Measurements from ENCODE around the gene PRAMEF25.
"Not testable (repeated sequence)": the region's sequence is repeated elsewhere in the genome, so short reads cannot be mapped to it uniquely, and the experiment has no call there.

Gene PRAMEF25

DNA sequence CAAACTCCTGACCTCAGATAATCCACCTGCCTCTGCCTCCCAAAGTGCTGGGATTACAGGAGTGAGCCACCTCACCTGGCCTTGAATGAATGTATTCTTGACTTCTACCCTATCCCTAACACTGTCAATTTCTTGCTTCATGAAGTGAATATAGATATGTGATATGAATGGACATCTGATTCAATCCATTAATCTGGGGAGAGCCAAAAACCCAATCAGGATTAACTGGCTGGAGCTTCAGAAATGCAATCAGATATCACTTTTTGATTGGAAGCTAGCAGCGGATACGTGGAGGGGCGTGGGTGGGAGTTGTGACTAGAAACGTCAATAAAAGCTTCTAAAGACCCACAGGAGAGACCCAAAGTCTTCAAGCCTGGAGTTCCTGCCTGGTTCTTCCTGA, at the start of gene PRAMEF25:
Gene PRAMEF25 (plus strand): TSS at position 301 of the 400 bp plus-strand sequence. CDS start 2,920 bp downstream, outside the sequence.
- not testable (repeated sequence) for DNase-seq

DNA sequence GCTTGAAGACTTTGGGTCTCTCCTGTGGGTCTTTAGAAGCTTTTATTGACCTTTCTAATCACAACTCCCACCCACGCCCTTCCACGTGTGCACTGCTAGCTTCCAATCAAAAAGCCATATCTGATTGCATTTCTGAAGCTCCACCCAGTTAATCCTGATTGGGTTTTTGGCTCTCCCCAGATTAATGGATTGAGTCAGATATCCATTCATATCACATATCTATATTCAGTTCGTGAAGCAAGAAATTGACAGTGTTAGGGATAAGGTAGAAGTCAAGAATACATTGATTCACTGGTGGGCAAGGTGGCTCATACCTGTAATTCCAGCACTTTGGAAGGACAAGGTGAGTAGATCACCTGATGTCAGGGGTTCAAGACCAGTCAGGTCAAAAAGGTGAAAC, 14.1 kb upstream of the PRAMEF25 start, which contains the start of gene PRAMEF27:
Gene PRAMEF27 (minus strand): TSS at position 101 of the 400 bp plus-strand sequence. CDS start 2,916 bp downstream, outside the sequence.
- DNase-seq: not testable (repeated sequence)

DNA sequence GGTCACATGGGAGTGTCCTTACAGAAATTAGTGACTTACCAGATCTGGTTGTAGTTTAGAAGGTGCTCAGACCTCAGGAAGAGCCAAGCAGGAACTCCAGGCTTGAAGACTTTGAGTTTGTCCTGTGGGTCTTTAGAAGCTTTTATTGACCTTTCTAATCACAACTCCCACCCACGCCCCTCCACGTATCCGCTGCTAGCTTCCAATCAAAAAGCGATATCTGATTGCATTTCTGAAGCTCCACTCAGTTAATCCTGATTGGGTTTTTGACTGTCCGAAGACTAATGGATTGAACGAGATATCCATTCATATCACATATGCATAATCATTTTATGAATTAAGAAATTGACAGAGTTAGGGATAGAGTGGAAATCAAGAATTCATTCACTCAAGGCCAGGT, 46.2 kb downstream of the PRAMEF25 start, which contains the start of gene HNRNPCL2:
Gene HNRNPCL2 (minus strand): TSS at position 101 of the 400 bp plus-strand sequence. CDS start 454 bp downstream, outside the sequence.
- not testable (repeated sequence) for DNase-seq

All from activated effector memory CD4-positive, alpha-beta T cell treated with Interleukin-2 at 50 U/mL for 16 hours (primary cell).